Memory B cell (primary cell): ENCODE results near the gene RALY.
A peak's percentile ranks its signal among the peaks of the same experiment; 100 is the strongest.

Source experiments
- ATAC-seq: fragments of 150-1000 bp; cut with Tn5 transposase; 2 replicates; pipeline ENCODE4 v1.10.0; 2021; ENCODE audit warnings: low read depth, mild to moderate bottlenecking, moderate library complexity
- DNase-seq, 2 donors: peaks; one replicate each; pipeline ENCODE4 v3.0.0; 2022; ENCODE audit warnings: low spot score in 2 of 2
- H3K27ac Mint-ChIP-seq: one replicate; pipeline ENCODE4 v1.8.0; 2022; ENCODE audit warnings: mild to moderate bottlenecking, moderate library complexity, mixed read lengths
- H3K27me3 Mint-ChIP-seq: one replicate; pipeline ENCODE4 v1.8.0; 2022; ENCODE audit warnings: mixed read lengths
- H3K36me3 Mint-ChIP-seq: one replicate; pipeline ENCODE4 v1.8.0; 2022; ENCODE audit warnings: mild to moderate bottlenecking, mixed read lengths
- H3K4me1 Mint-ChIP-seq: one replicate; pipeline ENCODE4 v1.8.0; 2022; ENCODE audit warnings: mixed read lengths
- H3K4me3 Mint-ChIP-seq: one replicate; pipeline ENCODE4 v1.8.0; 2022; ENCODE audit warnings: mild to moderate bottlenecking, moderate library complexity, mixed read lengths
- H3K9me3 Mint-ChIP-seq: one replicate; pipeline ENCODE4 v1.8.0; 2022; ENCODE audit warnings: mixed read lengths

RALY gene

DNA sequence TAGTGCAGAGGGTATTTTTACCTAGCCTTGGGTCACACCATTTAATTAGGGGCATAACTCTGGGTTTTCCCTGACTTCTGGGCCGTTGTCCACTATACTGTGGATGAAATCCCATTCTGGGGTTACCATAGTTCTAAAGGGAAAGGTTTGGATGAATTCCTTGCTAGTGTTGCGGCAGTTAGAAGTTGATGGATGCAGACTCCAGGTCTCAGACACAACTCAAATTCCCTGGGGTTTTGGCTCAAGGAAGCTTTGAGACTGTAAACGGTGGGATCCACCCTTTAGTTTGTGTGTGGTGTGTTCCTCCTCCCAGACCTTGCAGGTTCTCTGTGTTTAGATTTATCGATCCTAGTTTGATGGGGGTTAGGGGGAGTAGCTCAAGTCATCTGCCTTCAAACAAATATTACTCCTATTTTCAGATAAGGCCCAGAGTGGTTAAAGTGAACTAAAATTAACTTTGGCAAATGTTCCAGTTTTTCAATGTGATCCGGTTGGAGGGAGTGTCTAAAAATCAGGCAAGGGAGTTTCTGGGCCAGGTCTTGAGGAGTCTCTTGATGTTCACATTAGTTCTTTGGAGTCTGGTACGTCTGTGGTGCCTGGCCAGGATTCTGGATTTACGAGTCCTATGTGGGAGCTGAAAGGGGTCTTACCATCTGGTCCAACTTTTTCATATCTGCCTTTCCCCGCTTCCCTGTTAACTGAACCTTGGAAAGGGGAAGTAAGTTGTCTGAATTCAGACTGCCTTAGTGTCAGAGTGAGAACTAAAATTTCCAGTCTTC lies 1.5 kb downstream of the RALY start:
- Mint-ChIP-seq H3K27ac (peak overlapping the region; percentile 70), H3K4me3 (peak overlapping the region; percentile 98), H3K9me3 (no peaks in the 10 kb centered on the region), H3K27me3 (no peaks in the 10 kb centered on the region), H3K4me1 (peaks cover 52% of the 10 kb centered on the region), H3K36me3 (peaks cover 3% of the 10 kb centered on the region)
- ATAC-seq (no peak), DNase-seq (no peak)

GRCh38 chr20:33999025-33999649 lies 5.4 kb downstream of the RALY start:
- Mint-ChIP-seq H3K27ac (no peak overlapping the region), H3K36me3 (peaks cover 12% of the 10 kb centered on the region), H3K9me3 (no peaks in the 10 kb centered on the region), H3K27me3 (no peaks in the 10 kb centered on the region), H3K4me3 (peak overlapping the region; percentile 2), H3K4me1 (peaks cover 64% of the 10 kb centered on the region)
- no peak for ATAC-seq
- no peak for DNase-seq

DNA sequence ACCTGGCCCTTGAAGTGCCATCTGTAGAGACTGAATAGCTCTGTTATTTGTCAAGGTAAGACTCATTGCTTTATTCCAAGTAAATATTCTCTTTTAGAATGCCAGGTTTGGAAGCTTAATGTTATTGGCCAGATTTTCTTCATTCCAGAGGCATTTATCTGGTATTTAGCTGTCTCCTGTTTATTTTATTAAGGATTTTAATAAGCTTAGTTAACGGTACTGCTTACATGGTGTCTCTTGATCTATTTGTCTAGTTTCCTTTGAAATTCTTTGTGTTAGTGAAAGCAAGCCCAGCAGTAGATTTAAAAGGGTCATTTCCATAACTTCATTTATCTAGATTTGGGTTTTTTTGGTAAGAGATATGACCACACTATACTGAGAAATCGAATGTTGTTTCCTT lies 7.7 kb downstream of the RALY start:
- ATAC-seq: no peak
- no peak for DNase-seq
- Mint-ChIP-seq H3K27me3 (no peaks in the 10 kb centered on the region), H3K27ac (no peak overlapping the region), H3K4me1 (peaks cover 68% of the 10 kb centered on the region), H3K36me3 (peaks cover 12% of the 10 kb centered on the region), H3K9me3 (no peaks in the 10 kb centered on the region), H3K4me3 (no peak overlapping the region)

- Mint-ChIP-seq H3K27ac (no peak overlapping the region), H3K36me3 (peaks cover 9% of the 10 kb centered on the region), H3K4me1 (peaks cover 61% of the 10 kb centered on the region), H3K4me3 (no peak overlapping the region), H3K9me3 (no peaks in the 10 kb centered on the region), H3K27me3 (no peaks in the 10 kb centered on the region)
- no peak for DNase-seq
- ATAC-seq: no peak
Measured at GRCh38 chr20:34004227-34004626, 10.5 kb downstream of the RALY start.

- no peak overlapping the region for H3K4me3 Mint-ChIP-seq
- H3K9me3 Mint-ChIP-seq: no peaks in the 10 kb centered on the region
- ATAC-seq: no peak
- H3K27me3 Mint-ChIP-seq: no peaks in the 10 kb centered on the region
- H3K36me3 Mint-ChIP-seq: peaks cover 9% of the 10 kb centered on the region
- H3K27ac Mint-ChIP-seq: no peak overlapping the region
- H3K4me1 Mint-ChIP-seq: peaks cover 60% of the 10 kb centered on the region
- no peak for DNase-seq
Measured at GRCh38 chr20:34004790-34005457, 11.2 kb downstream of the RALY start.

GRCh38 chr20:34006619-34007018 lies 12.9 kb downstream of the RALY start:
- Mint-ChIP-seq H3K27me3 (no peaks in the 10 kb centered on the region), H3K9me3 (no peaks in the 10 kb centered on the region), H3K4me1 (peaks cover 53% of the 10 kb centered on the region), H3K4me3 (no peak overlapping the region), H3K27ac (no peak overlapping the region), H3K36me3 (peaks cover 9% of the 10 kb centered on the region)
- DNase-seq: no peak
- ATAC-seq: no peak

GRCh38 chr20:34008477-34008876 lies 14.8 kb downstream of the RALY start:
- DNase-seq (no peak), ATAC-seq (no peak)
- H3K4me1 Mint-ChIP-seq: peaks cover 50% of the 10 kb centered on the region
- no peaks in the 10 kb centered on the region for H3K9me3 Mint-ChIP-seq
- H3K27me3 Mint-ChIP-seq: no peaks in the 10 kb centered on the region
- H3K36me3 Mint-ChIP-seq: no peaks in the 10 kb centered on the region
- no peak overlapping the region for H3K4me3 Mint-ChIP-seq
- peak overlapping the region; percentile 9 for H3K27ac Mint-ChIP-seq

GRCh38 chr20:34010405-34010931 lies 16.8 kb downstream of the RALY start:
- DNase-seq (no peak), ATAC-seq (no peak)
- H3K27ac Mint-ChIP-seq: peak overlapping the region; percentile 11
- H3K36me3 Mint-ChIP-seq: no peaks in the 10 kb centered on the region
- no peaks in the 10 kb centered on the region for H3K9me3 Mint-ChIP-seq
- H3K27me3 Mint-ChIP-seq: no peaks in the 10 kb centered on the region
- H3K4me3 Mint-ChIP-seq: peak overlapping the region; percentile 14
- peaks cover 57% of the 10 kb centered on the region for H3K4me1 Mint-ChIP-seq

DNA sequence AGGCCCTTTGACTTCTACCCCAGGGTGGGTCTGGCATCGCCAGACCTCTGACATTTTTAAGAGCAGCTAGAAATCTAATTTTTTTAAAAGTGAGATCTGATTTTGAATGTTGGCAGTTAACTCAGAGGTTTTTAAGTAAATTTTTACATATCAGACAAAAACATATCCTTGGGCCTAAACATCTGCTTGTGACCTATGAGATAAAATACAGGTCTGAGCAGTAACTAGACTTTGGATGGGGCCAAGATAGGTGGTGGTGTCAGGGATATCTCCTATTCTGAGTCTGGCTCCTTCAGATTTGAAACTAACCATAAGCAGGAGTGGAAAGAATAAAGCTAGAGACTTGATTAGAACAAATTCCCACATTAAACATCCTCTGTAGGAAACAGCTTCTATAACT lies 17.6 kb downstream of the RALY start:
- peak overlapping the region; percentile 11 for H3K27ac Mint-ChIP-seq
- ATAC-seq: no peak
- DNase-seq: no peak
- H3K4me3 Mint-ChIP-seq: no peak overlapping the region
- H3K27me3 Mint-ChIP-seq: no peaks in the 10 kb centered on the region
- peaks cover 3% of the 10 kb centered on the region for H3K36me3 Mint-ChIP-seq
- peaks cover 57% of the 10 kb centered on the region for H3K4me1 Mint-ChIP-seq
- no peaks in the 10 kb centered on the region for H3K9me3 Mint-ChIP-seq

DNA sequence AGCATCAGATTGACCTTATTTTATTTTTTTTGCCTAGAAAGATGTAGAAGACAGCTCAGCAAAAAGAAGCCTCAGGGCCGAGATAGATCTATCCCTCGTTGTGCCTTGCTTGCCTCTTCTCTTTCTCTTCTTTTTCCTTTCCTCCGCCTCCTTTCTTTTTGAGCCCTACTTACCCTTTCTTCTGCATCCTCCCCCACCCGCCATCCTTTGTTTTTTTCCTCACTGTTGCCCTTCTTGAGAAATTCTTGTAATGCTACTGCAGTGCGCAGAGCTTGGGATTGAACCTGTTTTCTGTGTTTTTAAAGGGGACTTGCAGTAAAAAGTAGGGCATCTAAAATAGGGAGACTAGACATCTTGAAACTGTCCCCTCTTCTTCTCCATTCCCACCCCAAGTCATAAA lies 18.6 kb downstream of the RALY start:
- no peak overlapping the region for H3K27ac Mint-ChIP-seq
- H3K9me3 Mint-ChIP-seq: no peaks in the 10 kb centered on the region
- no peak overlapping the region for H3K4me3 Mint-ChIP-seq
- no peaks in the 10 kb centered on the region for H3K27me3 Mint-ChIP-seq
- ATAC-seq (no peak), DNase-seq (no peak)
- H3K36me3 Mint-ChIP-seq: peaks cover 3% of the 10 kb centered on the region
- H3K4me1 Mint-ChIP-seq: peaks cover 61% of the 10 kb centered on the region

DNA sequence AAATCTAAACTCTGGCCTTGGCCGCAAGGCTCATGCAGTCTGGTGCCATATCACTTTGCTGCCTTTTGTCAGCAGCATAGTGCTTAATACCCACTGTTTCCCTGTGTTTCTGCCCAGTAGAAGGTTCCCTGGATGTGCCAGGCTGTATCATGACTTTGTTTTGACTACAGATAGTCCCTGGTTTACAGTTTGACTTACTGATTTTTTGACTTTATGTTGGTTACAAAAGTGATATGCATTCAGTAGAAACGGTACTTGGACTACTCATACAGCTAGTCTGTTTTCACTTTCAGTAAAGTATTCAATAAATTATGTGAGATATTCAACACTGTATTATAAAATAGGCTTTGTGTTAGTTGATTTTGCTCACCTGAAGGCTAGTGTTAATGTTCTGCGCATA lies 19.0 kb downstream of the RALY start:
- no peaks in the 10 kb centered on the region for H3K9me3 Mint-ChIP-seq
- H3K36me3 Mint-ChIP-seq: peaks cover 3% of the 10 kb centered on the region
- peaks cover 64% of the 10 kb centered on the region for H3K4me1 Mint-ChIP-seq
- no peak for ATAC-seq
- no peak overlapping the region for H3K27ac Mint-ChIP-seq
- H3K4me3 Mint-ChIP-seq: no peak overlapping the region
- no peaks in the 10 kb centered on the region for H3K27me3 Mint-ChIP-seq
- no peak for DNase-seq

DNA sequence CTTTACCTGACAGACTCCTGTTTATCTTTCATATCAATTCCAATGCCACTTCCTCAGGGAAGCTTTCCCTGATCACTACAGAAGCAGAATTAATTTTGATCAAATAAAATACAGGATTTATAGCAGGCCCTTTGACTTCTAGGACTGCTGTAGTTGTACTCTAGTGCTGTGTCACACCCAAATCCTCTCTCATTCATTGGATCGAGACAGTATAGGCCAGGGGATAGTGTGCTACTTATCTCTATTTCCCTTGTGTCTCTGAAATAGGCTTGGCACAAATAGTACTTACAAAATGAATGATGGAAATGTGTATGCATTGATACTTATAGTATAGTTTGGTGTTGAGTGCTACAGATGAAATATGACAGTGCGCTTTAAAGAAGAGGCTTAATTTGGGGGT lies 19.8 kb downstream of the RALY start:
- H3K27me3 Mint-ChIP-seq: no peaks in the 10 kb centered on the region
- peaks cover 60% of the 10 kb centered on the region for H3K4me1 Mint-ChIP-seq
- H3K4me3 Mint-ChIP-seq: no peak overlapping the region
- ATAC-seq: no peak
- peaks cover 3% of the 10 kb centered on the region for H3K36me3 Mint-ChIP-seq
- DNase-seq: no peak
- no peaks in the 10 kb centered on the region for H3K9me3 Mint-ChIP-seq
- H3K27ac Mint-ChIP-seq: peak overlapping the region; percentile 12

DNA sequence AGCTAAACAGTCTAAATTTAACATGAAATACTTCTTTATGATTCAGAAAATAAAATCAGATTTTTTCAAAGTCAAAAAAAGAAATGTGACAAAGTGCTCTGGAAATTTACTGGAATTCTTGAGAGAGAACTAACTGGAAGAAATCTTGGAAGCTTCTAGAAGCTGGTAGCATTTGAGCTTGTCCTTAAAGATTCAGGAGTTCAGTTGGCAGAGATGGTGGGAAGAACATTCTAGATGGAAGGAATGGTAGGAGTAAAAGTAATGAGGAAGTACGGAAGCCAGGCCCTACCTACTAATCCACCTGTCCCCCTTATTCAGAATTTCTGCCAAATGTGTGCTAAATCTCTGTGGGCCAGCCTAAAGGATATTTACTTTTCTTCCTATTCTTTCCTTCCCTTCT lies 21.2 kb downstream of the RALY start:
- Mint-ChIP-seq H3K4me1 (peaks cover 52% of the 10 kb centered on the region), H3K27ac (peak overlapping the region; percentile 0), H3K36me3 (peaks cover 3% of the 10 kb centered on the region), H3K9me3 (no peaks in the 10 kb centered on the region), H3K27me3 (no peaks in the 10 kb centered on the region), H3K4me3 (no peak overlapping the region)
- DNase-seq (no peak), ATAC-seq (no peak)
